ENCODE results near the gene KRTAP5-3. TPM values are rescaled to one million over a fixed set of nuclear protein-coding genes. Genes with fewer than 3 reads are reported as not detected.

The KRTAP5-3 gene
- total RNA-seq, 4 donors from 2014 or later: not detected

DNA sequence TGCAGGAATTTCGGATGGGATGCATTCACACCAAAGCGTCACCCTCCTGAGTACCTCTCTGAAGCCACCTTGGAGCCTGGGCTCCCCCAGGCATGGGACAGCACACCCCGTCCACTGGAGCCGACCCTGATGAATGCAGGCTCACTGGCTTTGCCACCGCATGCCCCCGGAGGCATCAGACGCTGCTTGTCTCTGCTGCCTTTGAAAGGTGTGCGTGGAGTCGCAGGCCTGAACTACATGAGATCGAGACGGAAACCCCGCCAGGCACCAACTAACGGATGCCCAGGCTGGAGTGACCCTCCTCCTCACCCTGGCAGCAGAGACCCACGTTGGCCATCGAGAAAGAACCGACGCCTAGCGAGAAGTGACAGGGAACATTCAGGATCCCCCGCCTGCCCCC, 43.8 kb upstream of the KRTAP5-3 start:
- Histone ChIP-seq H3K9me3 (no peaks in the 10 kb centered on the region), H3K27me3 (peaks cover 0 to 41% (median 0%) of the 10 kb centered on the region in 4 donors), H3K4me3 (no peak overlapping the region), H3K4me1 (peaks cover 4 to 32% (median 4%) of the 10 kb centered on the region in 3 donors), H3K27ac (no peak overlapping the region), H3K36me3 (no peaks in the 10 kb centered on the region)
- intact Hi-C loops (cut with DNase I): loop anchor here (5.0 kb wide), 1 partner anchor 500 kb away; no protein-coding TSS in a partner anchor
- TF ChIP-seq, protein P1, sequence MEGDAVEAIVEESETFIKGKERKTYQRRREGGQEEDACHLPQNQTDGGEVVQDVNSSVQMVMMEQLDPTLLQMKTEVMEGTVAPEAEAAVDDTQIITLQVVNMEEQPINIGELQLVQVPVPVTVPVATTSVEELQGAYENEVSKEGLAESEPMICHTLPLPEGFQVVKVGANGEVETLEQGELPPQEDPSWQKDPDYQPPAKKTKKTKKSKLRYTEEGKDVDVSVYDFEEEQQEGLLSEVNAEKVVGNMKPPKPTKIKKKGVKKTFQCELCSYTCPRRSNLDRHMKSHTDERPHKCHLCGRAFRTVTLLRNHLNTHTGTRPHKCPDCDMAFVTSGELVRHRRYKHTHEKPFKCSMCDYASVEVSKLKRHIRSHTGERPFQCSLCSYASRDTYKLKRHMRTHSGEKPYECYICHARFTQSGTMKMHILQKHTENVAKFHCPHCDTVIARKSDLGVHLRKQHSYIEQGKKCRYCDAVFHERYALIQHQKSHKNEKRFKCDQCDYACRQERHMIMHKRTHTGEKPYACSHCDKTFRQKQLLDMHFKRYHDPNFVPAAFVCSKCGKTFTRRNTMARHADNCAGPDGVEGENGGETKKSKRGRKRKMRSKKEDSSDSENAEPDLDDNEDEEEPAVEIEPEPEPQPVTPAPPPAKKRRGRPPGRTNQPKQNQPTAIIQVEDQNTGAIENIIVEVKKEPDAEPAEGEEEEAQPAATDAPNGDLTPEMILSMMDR (IDR thresholded peaks at IDR 0.05): no peak
- no peak for TF ChIP-seq POLR2A (IDR thresholded peaks at IDR 0.05)
- DNase-seq: no peak
- WGBS, 2 donors: 63 to 70% methylated on average over 8 to 9 of the region's 19 CpGs

DNA sequence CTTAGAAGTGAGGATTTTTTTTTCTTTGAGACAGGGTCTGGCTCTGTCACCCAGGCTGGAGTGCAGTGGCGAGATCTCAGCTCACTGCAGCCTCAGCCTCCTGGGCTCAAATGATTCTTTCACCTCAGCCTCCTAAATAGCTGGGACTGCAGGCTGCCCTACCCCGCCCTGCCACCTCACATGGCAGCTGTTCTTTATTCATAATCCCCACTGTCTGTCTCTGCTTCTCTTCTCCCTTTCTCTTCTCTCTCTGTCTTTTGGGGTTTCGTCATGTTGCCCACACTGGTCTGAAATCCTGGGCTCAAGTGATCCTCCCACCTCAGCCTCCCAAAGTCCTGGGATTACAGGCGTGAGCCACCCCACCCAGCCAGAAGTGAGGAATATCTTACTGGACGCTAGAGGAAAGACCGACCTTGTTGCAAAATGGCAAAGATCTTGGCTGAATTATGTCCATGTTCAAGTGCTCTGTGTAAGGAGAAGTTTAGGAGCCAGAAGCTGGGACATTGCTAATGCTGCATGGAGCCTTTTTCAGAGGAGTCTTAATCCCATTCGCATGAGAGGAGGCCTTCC, 43.2 kb upstream of the KRTAP5-3 start:
- H3K27ac ChIP-seq: no peak overlapping the region
- 75 to 81% methylated on average over 7 of the region's 7 CpGs for WGBS, 2 donors
- H3K36me3 ChIP-seq: no peaks in the 10 kb centered on the region
- H3K4me1 ChIP-seq: peaks cover 4 to 32% (median 4%) of the 10 kb centered on the region in 3 donors
- intact Hi-C loops (cut with DNase I): loop anchor here (5.0 kb wide), 1 partner anchor 501 kb away; no protein-coding TSS in a partner anchor
- TF ChIP-seq, protein P1 (IDR thresholded peaks at IDR 0.05): no peak
- no peak for TF ChIP-seq POLR2A (IDR thresholded peaks at IDR 0.05)
- peaks cover 0 to 43% (median 0%) of the 10 kb centered on the region in 4 donors for H3K27me3 ChIP-seq
- no peak for DNase-seq
- no peaks in the 10 kb centered on the region for H3K9me3 ChIP-seq
- H3K4me3 ChIP-seq: no peak overlapping the region

DNA sequence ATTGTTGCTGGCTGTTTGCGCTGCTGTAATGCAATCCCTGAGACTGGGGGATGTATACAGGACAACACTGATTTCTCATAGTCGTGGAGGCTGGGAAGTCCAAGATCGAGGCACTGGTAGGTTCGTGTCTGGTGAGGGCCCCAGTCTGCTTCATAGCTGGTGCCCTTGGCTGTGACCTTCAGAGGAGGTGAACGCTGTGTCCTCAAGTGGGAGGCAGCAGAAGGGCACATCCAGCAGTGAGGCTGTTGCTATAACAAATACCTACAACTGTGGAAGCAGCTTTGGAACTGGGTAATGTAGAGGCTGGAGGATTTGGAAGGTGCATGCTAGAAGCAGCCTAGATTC, 42.6 kb upstream of the KRTAP5-3 start:
- intact Hi-C loops (cut with DNase I): loop anchor here (5.0 kb wide), 1 partner anchor 501 kb away; no protein-coding TSS in a partner anchor
- H3K27ac ChIP-seq: no peak overlapping the region
- no peaks in the 10 kb centered on the region for H3K9me3 ChIP-seq
- TF ChIP-seq POLR2A (IDR thresholded peaks at IDR 0.05): no peak
- TF ChIP-seq, protein P1 (IDR thresholded peaks at IDR 0.05): no peak
- no peaks in the 10 kb centered on the region for H3K36me3 ChIP-seq
- WGBS, 2 donors: 67 to 71% methylated on average over 1 to 5 of the region's 5 CpGs
- H3K4me1 ChIP-seq: peaks cover 4 to 32% (median 4%) of the 10 kb centered on the region in 3 donors
- no peak overlapping the region for H3K4me3 ChIP-seq
- H3K27me3 ChIP-seq: peaks cover 0 to 39% (median 0%) of the 10 kb centered on the region in 4 donors
- DNase-seq: no peak

DNA sequence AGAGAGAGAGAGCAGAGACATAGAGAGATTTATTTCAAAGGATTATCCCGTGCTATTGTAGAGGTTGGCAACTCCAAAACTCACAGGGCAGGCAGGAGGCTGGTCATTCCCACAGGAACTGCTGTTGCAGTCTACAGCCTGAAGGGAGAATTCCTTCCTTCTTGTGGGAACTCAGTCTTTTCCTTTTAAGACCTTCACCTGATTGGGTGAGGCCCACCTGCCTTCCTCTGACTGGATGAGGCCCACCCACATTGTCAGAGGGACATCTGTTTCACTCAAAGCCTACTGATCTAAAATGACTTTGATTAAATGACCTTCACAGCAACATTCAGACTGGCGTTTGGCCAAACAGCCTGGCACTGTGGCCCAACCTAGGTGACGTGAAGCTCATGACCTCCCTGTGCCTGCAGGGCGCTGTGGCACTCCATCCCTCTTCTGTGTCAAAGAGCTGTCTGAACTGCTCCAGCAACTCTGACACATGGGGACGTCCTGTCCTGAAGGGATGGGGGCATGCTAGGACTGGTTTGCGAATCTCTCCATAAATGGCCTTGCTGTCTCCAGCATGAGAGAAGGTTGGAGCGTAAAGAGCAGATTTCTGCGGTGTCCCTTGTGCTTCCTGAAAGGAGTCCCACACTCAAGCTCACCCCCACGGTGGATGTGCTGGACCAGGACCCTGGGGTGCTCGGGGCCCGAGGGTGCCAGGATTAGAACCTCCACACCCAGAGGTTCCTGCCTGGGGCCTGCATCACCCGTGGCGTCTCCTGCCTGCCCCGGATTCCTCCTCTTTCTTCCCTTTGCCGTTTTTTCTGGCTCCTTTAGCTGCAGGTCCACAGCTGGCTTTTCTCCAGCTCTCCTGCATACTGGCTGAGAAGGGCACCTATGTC, 42.0 kb upstream of the KRTAP5-3 start:
- Histone ChIP-seq H3K27ac (no peak overlapping the region), H3K9me3 (no peaks in the 10 kb centered on the region), H3K36me3 (no peaks in the 10 kb centered on the region), H3K4me3 (no peak overlapping the region), H3K27me3 (peaks cover 0 to 38% (median 0%) of the 10 kb centered on the region in 4 donors), H3K4me1 (peaks cover 4 to 26% (median 4%) of the 10 kb centered on the region in 3 donors)
- DNase-seq: no peak
- 46 to 68% methylated on average over 12 to 14 of the region's 15 CpGs for WGBS, 2 donors
- intact Hi-C loops (cut with DNase I): loop anchor here (5.0 kb wide), 1 partner anchor 502 kb away; no protein-coding TSS in a partner anchor
- TF ChIP-seq, protein P1 (IDR thresholded peaks at IDR 0.05): no peak
- TF ChIP-seq POLR2A (IDR thresholded peaks at IDR 0.05): no peak

Measured in esophagus squamous epithelium (tissue), 5 donors.